ENCODE results near the gene PLD3.
A peak's percentile ranks its signal among the peaks of the same experiment; 100 is the strongest.
"Not testable (repeated sequence)": the region's sequence is repeated elsewhere in the genome, so short reads cannot be mapped to it uniquely, and the experiment has no call there.

Gene PLD3

DNA sequence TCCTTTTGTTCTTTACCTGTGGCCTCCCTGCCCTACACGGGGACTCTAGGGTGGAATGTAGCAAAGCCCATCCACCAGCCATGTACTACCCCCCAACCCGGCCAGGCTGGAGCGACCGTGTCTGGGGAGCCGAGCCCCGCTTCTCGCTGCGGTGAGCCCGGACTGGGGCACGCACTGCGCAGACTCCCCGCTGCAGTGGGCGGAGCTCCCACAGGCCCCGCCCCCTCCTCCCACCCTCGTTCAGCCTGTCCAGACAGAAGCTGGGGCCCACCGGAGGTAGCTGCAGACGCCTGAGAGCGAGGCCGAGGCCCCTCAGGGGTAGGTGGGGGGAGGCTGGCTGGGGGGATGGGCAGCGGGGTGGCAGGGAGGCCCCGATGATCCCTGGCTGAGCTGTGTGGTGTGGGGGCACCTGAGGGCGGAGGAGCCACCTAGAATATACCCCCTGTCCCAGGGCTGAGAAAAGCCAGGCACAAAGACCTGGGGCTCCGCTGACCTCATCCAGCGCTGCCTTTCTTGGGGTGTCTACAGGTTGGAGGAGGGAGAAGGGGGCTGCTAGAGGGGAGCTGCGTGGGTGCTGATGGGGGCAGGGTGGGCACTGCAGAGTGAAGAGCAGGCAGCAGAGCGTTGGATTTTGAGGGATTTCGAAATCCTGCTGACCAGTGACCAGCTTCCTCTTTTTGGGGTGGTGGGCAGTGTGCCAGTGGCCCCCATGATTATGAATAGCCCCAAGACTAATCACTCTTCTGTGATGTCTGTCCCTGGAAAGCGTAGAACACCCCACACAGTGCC is 17.3 kb downstream of the PLD3 start:
- peak; percentile 40 for DNase-seq (ENCODE audit: low spot score)

DNA sequence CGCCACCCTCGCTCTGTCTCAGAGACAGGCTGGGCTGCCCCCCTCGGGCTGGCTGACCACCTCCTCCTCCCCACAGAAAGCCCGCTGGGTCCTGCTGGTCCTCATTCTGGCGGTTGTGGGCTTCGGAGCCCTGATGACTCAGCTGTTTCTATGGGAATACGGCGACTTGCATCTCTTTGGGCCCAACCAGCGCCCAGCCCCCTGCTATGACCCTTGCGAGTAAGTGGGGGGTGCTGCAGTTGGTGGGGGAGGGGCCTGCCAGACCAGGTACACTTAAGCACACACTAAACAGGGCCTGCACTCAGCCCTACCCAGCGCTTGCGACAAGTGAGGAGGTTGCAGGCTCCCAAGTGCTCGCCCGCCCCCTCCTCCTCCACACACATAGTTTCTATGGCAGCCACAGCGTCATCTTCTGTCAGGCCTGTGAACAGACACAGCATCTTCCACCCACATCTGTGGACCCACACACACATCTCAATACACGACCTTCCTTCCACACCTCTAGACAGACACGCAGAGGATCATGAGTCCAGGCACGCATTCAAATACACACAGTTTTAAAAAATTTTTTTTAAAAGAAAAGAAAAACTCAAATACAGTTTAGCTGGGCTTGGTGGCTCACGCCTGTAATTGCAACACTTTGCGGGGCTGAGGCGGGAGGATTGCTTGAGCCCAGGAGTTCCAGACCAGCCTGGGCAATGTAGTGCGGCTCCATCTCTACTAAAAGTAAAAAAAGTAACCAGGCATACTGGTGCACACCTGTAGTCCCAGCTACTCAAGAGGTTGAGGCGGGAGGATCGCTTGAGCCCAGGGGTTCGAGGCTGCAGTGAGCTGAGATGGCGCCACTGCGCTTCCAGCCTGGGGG is 18.4 kb downstream of the PLD3 start:
- no peak for DNase-seq (ENCODE audit: low spot score)

DNA sequence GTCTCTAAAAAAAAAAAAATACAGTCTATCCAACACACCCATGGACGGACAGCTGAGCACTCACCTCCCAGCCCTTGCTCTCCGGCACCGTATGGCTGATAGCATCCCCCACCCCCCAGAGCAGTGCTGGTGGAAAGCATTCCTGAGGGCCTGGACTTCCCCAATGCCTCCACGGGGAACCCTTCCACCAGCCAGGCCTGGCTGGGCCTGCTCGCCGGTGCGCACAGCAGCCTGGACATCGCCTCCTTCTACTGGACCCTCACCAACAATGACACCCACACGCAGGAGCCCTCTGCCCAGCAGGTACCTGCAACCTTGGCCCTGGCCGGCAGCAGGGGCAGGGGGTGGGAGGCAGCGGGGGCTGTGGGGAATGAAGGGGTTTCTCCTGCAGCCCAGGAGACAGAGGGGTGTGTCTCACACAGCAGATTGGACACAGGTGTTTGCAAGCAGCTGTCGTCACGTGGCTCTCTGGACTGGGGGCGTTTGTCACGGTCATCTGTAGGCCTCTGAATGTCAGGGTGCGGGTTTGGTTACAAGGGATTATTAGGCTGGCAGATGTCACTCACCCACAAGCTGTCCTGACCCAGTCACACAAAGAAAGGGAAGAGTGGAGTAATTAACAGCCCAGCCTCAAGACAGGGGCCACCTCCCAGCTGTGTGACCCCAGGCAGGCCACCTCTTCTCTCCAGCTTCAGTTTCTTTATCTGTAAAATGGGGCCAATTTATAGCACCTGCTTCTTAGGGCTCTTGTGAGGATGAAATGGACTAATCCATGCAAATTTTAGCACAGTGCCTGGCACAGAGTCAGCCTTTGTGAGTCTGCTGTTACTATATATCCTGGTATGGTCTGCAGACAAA is 19.3 kb downstream of the PLD3 start:
- DNase-seq (ENCODE audit: low spot score): no peak

DNA sequence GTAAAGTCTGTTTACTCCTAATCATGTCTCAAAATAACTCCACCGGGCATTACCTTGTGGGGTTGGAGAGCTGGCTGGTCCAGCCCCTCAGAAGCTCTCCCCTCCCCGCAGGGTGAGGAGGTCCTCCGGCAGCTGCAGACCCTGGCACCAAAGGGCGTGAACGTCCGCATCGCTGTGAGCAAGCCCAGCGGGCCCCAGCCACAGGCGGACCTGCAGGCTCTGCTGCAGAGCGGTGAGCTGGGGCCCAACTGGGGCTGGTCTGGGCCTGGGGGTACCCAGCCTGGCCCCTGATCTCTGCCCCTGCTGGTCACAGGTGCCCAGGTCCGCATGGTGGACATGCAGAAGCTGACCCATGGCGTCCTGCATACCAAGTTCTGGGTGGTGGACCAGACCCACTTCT is 21.3 kb downstream of the PLD3 start:
- DNase-seq (ENCODE audit: low spot score): no peak

DNA sequence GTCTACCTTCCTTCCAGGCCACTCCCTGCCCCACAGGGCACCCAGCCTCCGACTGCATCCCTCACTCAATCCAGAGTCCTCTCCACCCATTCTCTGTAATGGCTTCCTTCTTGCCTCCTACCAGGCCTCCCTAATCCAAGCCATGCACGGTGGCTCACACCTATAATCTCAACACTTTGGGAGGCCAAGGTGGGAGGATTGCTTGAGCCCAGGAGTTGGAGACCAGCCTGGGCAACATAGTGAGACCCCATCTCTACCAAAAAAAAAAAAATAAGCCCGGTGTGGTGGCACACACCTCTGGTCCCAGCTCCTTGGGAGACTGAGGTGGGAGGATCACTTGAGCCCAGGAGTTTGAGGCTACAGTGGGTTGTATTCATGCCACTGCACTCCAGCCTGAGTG is 21.8 kb downstream of the PLD3 start:
- DNase-seq (ENCODE audit: low spot score): not testable (repeated sequence)

DNA sequence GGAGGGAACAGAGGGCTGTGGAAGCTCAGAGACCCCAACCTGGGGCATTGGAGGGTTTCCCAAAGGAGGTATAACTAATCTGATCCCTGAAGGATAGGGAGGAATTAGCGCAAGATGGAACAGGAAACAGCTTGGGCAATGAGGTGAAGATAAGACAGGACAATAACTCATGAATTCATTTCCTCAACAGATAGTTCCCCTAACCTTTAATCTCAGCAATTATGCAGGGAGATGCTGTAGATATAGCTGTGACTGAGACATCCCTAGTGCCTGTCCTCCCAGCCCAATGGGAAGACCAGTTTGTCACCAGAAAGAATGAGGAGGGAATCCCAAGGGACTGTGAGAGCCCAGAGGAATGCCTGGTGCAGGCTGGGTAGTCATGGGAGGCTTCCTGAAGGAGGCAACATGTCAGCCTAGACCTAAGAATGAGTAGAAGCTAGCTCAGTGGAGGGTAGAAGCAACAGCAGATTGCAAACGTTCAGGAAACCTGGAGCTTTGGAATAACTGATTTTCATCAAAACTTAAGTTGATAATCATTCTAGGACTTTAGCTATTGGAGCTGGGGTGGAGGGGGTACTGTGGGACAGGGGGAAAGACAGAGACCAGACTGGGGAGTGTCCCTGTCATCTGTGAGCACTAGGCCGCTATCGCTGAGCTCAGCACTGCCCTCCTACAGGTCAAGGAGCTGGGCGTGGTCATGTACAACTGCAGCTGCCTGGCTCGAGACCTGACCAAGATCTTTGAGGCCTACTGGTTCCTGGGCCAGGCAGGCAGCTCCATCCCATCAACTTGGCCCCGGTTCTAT is 22.7 kb downstream of the PLD3 start:
- DNase-seq (ENCODE audit: low spot score): no peak

DNA sequence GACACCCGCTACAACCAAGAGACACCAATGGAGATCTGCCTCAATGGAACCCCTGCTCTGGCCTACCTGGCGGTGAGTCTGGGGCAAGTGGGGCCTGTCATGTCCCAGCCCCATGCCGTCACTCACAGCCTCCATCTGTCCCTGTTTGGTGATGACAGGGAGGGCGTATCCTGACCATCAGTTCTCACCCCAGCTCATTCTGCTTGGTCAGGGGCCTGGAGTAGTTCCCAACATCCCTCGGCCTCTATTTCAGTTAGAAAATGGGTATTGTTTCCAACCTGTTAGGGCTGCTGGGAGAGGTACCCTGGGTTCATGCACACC is 23.3 kb downstream of the PLD3 start:
- no peak for DNase-seq (ENCODE audit: low spot score)

DNA sequence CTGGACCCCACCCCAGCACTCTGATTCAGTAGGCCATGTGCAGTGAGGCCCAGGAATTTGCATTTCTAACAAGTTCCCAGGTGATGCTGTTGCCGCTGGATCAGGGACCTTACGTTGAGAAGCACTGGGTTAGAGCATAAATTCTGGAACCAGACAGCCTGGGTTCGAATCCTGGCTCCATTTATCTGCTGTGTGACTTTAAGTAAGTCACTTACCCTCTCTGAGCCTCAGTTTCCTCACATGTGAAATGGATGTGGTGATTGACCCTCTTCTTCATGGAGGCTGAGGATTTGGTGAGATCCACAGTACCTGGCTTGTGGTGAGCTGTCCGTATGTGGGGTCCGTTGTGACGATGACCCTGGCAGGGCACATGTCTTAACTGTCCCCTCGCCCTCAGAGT is 25.6 kb downstream of the PLD3 start:
- no peak for DNase-seq (ENCODE audit: low spot score)

DNA sequence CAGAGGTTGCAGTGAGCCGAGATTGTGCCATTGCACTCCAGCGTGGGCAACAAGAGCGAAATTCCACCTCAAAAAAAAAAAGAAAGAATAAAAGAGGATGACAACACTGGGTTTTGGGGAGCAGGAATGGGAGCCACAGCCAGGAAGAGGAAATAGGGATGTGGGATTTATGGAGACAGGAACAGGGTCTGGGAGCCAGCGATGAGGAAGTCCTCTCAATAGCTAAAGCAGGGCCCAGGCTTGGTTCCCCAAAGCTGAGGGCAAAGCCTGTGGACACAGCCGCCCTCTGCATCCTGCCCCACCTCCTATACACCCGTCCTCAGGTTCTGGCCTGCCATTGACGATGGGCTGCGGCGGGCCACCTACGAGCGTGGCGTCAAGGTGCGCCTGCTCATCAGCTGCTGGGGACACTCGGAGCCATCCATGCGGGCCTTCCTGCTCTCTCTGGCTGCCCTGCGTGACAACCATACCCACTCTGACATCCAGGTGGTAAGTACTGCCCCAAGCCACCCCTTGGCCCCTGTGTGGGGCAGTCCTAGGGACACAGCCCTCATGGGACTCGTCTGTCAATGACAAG is 27.9 kb downstream of the PLD3 start:
- DNase-seq (ENCODE audit: low spot score): no peak

DNA sequence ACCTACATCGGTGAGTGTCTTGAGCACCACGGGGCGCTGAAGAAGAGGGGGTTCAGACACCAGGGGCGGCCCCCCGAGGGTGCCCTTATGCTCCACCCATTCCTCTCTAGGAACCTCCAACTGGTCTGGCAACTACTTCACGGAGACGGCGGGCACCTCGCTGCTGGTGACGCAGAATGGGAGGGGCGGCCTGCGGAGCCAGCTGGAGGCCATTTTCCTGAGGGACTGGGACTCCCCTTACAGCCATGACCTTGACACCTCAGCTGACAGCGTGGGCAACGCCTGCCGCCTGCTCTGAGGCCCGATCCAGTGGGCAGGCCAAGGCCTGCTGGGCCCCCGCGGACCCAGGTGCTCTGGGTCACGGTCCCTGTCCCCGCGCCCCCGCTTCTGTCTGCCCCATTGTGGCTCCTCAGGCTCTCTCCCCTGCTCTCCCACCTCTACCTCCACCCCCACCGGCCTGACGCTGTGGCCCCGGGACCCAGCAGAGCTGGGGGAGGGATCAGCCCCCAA is 29.4 kb downstream of the PLD3 start:
- DNase-seq (ENCODE audit: low spot score): no peak

DNA sequence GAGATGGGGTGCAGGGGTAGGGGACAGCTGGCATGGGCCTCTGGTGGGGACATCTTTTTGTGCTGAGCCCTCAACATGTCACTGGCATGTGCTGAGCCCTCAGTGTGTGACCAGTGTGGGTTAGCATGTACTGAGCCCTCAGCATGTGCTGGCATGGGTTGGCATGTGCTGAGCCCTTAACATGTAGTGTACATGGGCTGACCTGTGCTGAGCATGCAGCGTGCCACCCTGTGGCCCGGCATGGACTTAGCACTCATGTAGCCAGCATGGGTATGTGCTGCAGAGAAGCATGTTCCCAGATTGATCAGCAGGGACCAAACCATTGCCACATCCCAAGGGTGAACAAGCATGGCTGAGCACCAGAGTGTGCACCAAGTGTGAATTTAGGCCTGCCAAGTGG is 30.0 kb downstream of the PLD3 start:
- no peak for DNase-seq (ENCODE audit: low spot score)

DNA sequence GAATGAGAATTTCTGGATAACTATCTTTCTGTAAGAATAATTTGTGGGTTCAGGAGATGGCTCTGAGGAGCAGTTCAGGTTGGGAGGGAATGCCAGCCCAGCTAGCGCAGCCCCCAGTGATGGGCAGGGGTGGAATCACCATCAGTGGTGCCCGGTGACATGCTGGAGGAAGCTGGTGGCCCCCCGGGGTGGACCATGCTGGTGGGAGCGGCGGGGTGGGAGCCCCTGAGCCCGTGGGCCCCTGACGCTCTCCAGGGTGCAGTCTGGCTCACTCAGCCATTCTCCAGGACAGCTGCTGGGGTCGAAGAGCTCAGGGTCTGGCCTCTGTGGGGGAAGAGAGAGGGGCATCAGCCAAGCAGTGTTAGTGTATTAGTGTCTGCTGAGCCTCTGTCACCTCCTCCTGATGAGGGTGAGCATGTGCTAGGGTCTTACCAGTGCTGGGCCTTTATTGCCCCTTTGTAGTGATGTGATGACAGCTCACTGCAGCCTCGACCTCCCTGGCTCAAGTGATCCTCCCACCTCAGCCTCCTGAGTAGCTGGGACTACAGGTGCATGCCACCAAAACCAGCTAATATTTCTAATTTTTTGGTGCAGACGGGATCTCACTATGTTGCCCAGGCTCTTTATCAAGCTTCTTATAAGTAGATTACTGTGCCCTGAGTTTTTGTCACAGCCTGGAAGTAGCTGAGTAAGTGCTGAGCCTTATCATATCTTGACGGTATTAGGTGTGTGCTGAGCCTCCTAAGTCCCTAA is 31.1 kb downstream of the PLD3 start:
- no peak for DNase-seq (ENCODE audit: low spot score)

DNA sequence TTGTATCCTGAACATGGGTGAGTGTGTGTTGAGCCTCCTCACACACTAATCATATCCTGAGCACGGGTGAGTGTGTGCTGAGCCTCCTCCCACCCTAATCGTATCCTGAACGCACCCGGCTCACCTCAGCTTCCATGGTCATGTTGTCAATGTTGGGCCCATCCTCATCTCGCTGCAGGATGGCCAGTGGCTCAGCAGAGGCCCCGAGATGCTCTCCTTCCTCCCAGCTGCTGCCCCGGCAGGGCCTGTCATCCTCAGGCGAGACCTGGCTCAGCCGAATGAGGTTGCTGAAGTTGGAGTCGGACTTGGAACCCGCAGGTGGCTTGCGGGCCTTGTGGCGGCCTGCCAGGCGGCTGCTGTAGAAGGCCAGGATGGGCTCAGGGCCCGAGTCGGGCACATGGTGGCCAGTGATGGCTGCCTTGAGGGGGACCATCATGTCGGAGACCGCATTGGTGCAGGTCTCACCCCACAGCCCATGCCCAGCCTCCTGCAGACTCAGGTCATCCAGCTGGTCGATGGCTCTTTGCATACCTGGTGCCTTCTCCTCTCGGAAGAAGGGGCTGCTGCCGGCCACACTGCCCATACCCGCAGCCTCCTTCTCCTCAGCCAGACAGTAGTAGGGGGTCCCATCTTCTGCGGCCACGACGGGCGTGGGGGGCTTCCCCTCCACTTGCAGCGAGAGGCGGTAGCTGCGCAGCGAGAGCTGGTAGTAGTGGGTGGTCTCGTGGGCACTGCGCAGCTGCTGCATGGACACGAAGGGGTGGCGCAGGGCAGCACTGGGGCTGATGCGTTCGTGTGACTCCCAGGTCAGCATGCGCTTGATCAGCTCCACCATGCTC is 31.9 kb downstream of the PLD3 start:
- DNase-seq (ENCODE audit: low spot score): no peak

DNA sequence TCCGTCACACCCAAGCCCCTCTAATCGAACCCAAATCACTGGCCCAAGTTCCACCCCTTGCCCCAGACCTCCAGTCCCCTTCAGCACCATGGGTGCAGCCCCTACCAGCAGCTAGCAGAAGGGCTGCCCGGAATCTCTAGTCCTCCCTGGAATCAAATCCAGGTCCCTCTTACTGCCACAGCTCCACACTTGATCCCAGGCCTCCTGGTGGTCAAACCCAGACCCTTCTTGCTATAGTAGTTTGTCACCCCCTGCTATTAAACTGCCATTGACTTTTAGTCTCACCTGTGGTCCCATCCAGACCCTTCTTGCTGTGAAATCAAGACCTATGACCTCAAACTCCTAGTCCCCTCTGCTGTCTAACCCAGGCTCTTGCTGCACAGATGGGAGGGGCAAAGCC is 32.8 kb downstream of the PLD3 start:
- no peak for DNase-seq (ENCODE audit: low spot score)

DNA sequence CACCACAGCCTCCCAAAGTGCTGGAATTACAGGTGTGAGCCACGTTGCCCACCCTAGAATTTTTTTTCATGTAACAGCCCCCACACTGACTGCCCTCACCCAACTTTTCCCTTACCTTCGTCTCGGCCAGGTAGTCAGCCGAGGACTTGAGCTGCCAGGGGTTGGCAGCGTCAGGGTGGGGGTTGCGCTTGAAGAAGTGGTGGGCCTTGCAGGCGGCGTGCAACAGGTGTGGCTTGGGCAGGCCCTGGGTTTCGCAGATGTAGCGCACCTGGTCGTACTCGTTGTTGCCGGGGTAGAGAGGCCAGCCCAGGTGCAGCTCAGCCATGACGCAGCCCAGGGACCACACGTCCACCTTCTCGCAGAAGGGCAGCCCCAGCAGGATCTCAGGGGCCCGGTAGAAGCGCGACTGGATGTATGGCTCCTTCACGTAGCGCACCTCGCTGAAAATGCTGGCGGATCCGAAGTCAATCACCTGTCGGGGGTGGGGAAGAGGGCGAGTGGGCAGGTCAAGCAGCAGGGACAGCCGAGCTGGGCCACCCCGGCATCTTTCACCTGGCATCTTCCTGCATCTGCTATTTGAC is 35.3 kb downstream of the PLD3 start:
- no peak for DNase-seq (ENCODE audit: low spot score)

DNA sequence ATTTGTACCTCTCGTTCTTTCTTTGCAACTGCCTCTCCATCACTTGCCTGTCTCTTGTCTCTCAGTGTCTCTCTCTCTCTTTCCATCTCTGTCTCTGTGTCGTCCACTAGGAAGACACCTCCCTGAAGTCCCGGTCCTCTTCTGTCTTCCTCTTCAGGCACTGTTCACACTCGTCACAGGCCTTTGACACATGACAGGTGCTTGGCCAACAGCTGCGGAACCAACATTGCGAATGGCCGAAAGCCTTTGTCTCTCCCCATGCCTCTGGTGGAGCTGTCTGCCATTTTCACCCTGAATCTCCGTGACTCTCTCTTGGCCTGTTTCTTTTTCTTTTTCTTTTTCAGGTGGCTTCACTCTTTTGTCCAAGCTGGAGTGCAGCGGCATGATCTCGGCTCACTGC is 38.7 kb downstream of the PLD3 start:
- no peak for DNase-seq (ENCODE audit: low spot score)

DNA sequence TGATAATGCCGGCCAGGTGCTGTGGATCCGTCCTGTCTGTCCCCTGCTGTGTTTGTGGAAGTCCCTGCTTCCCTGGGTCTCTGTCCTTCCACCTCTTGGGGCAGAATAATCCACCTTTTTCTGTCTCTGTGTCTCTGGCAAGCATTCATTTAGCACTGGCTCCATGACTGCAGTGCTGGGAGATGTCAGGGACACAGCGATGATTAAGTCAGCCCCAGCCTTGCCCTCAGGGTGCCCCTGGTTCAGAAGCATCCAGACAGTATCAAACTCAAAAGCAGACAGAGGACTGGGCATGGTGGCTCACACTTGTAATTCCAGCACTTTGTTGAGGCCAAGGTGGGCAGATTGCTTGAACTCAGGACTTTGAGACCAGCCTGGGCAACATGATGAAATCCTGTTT is 40.0 kb downstream of the PLD3 start:
- DNase-seq (ENCODE audit: low spot score): no peak

DNA sequence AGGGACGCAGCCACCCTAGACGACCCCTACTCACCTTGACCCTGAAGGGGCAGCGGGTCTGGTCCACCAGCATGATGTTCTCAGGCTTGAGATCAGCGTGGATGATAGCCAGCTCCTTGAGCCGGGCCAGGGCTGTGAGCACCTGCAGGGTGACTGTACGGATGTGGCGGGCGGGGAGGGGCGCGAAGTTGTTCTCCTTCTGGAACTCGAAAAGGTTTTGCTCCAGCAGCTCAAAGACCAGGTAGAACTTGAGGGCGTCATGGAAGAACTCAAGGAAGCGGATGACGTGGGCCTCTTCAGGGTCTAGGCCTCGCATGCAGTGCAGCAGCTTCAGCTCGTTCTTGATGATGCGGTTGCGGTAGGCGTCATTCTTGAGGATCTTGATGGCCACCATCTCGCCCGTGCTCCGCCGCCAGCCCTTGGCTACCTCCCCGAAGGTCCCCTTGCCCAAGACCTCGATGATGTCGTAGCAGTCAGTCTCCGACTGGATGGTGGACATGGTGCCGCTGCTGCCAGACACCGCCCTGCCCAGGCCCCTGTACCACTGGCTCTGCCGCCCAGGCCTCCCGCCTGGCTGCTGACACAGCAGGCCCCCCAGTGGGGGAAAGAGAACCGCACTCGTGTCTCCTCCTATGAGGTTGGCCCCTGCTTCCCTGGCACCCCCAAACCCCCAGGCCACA is 41.0 kb downstream of the PLD3 start:
- no peak for DNase-seq (ENCODE audit: low spot score)
